Panc1 (cell line): ENCODE measurements around the gene RAB10. TPM values are rescaled to one million over a fixed set of nuclear protein-coding genes. Genes with fewer than 3 reads are reported as not detected.

ENCODE experiments used
- ATAC-seq: fragments of 200-7000 bp; cut with Tn5 transposase; 2 replicates; pipeline ENCODE4 v1.9.1; 2020; ENCODE audit warnings: mild to moderate bottlenecking, moderate library complexity
- BruUV-seq: library from RNA; stranded (reverse); fragments of 400-500 nt; replicated peaks from 2 replicates; lab custom pipeline; 2021; lab: Mats Ljungman, UMichigan
- CTCF ChIA-PET: fragments of 300-600 bp; sonication (Branson Sonifier 250); formaldehyde crosslinking; loops from one replicate; lab custom pipeline; 2022; ENCODE audit warnings: antibody characterized with exemption; lab: Charles Lee
- POLR2A ChIA-PET: fragments of 300-600 bp; sonication (Branson Sonifier 250); formaldehyde crosslinking; loops from one replicate; lab custom pipeline; 2022; ENCODE audit warnings: antibody characterized with exemption; lab: Charles Lee
- DNase-seq: peaks from one replicate; pipeline ENCODE4 v3.0.0-alpha.2; 2010; ENCODE audit warnings: low read depth, low spot score
- H3K27ac ChIP-seq: 2 replicates; pipeline ENCODE4 v1.5.1; 2011; ENCODE audit warnings: mild to moderate bottlenecking, low read length, inconsistent platforms
- H3K27me3 ChIP-seq: fragments of 200-500 bp; sonication (Bioruptor generic); 2 replicates; pipeline ENCODE4 v1.6.0; 2014; ENCODE audit warnings: low read length, inconsistent platforms; ENCODE audit not compliant: control insufficient read depth, insufficient read depth
- H3K36me3 ChIP-seq: fragments of 200-500 bp; sonication (Bioruptor generic); 2 replicates; pipeline ENCODE4 v1.5.1; 2014; ENCODE audit warnings: inconsistent platforms, mild to moderate bottlenecking, low read length, moderate library complexity; ENCODE audit not compliant: control insufficient read depth, insufficient read depth
- H3K4me1 ChIP-seq: 2 replicates; pipeline ENCODE4 v1.5.1; 2011; ENCODE audit warnings: inconsistent platforms, mild to moderate bottlenecking, low read length, moderate library complexity; ENCODE audit not compliant: control insufficient read depth, insufficient read depth
- H3K4me3 ChIP-seq, 2 experiments: 2 replicates each; pipeline ENCODE4 v1.5.1; 2011 to 2012; ENCODE audit warnings: low read depth in 2 of 2, low read length in 2 of 2, mild to moderate bottlenecking in 2 of 2, inconsistent platforms in 1 of 2, moderate library complexity in 1 of 2
- H3K9me3 ChIP-seq: fragments of 200-500 bp; sonication (Bioruptor generic); 2 replicates; pipeline ENCODE4 v1.5.1; 2014; ENCODE audit warnings: low read depth, mild to moderate bottlenecking, inconsistent platforms, low read length, moderate library complexity; ENCODE audit not compliant: control insufficient read depth, insufficient read depth
- CTCF ChIP-seq: fragments of 450-650 bp; IDR thresholded peaks from 2 replicates; pipeline ENCODE4 v1.5.1; 2017; ENCODE audit warnings: mild to moderate bottlenecking
- POLR2AphosphoS5 ChIP-seq: IDR thresholded peaks from 2 replicates; pipeline ENCODE4 v1.6.1; 2012; ENCODE audit warnings: mild to moderate bottlenecking, low read depth, low read length, moderate library complexity
- REST ChIP-seq, 2 experiments: IDR thresholded peaks; 2 replicates each; pipeline ENCODE4 v1.6.1; 2011 to 2012; ENCODE audit warnings: low read depth in 2 of 2, control low read depth in 1 of 2, low read length in 1 of 2, mild to moderate bottlenecking in 1 of 2, moderate library complexity in 1 of 2; ENCODE audit not compliant: insufficient read depth in 1 of 2
- SIN3A ChIP-seq: IDR thresholded peaks from 2 replicates; pipeline ENCODE4 v1.6.1; 2012; ENCODE audit warnings: low read depth, mild to moderate bottlenecking, low read length, moderate library complexity, borderline replicate concordance; ENCODE audit not compliant: insufficient read depth
- TCF7L2 ChIP-seq: IDR thresholded peaks from 2 replicates; pipeline ENCODE4 v1.6.1; 2011; ENCODE audit warnings: mild to moderate bottlenecking, low read depth, low read length, inconsistent platforms
- in situ Hi-C: cut with HindIII; loops from 2 replicates; pipeline ENCODE4 v1.10.0; 2016; ENCODE audit warnings: low sequenced_read_pairs, low pct_unique_long_range_greater_than_20kb
- intact Hi-C: fragments of 100-400 bp; cut with micrococcal nuclease; formaldehyde crosslinking; loops from one replicate; pipeline ENCODE4 v1.10.0; 2022; ENCODE audit not compliant: unreplicated experiment
- total RNA-seq: library from RNA; stranded (reverse); gene quantifications from one replicate; pipeline ENCODE4 v1.2.1, GENCODE V29; 2021; ENCODE audit not compliant: unreplicated experiment

Gene RAB10
- total RNA-seq, 1 experiment from 2014 or later: 208 TPM

GRCh38 chr2:26157580-26157979 lies 123.7 kb downstream of the RAB10 start:
- no TSS peak for BruUV-seq
- Histone ChIP-seq H3K4me3 (no peak overlapping the region), H3K4me1 (no peaks in the 10 kb centered on the region), H3K9me3 (no peaks in the 10 kb centered on the region), H3K36me3 (no peaks in the 10 kb centered on the region), H3K27me3 (no peaks in the 10 kb centered on the region), H3K27ac (no peak overlapping the region)
- ATAC-seq (no peak), DNase-seq (no peak)
- intact Hi-C loops: no loop called here
- CTCF ChIA-PET: no interaction called here
- TF ChIP-seq REST (IDR thresholded peaks at IDR 0.05; ENCODE audit: insufficient read depth in 1 of 2, low read depth in 2 of 2, low read length in 1 of 2): no peak
- TF ChIP-seq POLR2AphosphoS5: no peak
- TF ChIP-seq SIN3A: no peak
- TF ChIP-seq TCF7L2: no peak
- no peak for TF ChIP-seq CTCF
- POLR2A ChIA-PET: interaction anchor here (0.6 kb wide), 1 partner anchor 294 kb away, joined by 8 read pairs; no protein-coding TSS in a partner anchor
- in situ Hi-C loops: no loop called here

- no TSS peak for BruUV-seq
- no peak overlapping the region for H3K27ac ChIP-seq
- H3K4me1 ChIP-seq: no peaks in the 10 kb centered on the region
- intact Hi-C loops: no loop called here
- H3K27me3 ChIP-seq: no peaks in the 10 kb centered on the region
- CTCF ChIA-PET: no interaction called here
- POLR2A ChIA-PET: no interaction called here
- no peaks in the 10 kb centered on the region for H3K9me3 ChIP-seq
- in situ Hi-C loops: no loop called here
- H3K4me3 ChIP-seq: no peak overlapping the region
- no peak for DNase-seq
- no peak for ATAC-seq
- H3K36me3 ChIP-seq: no peaks in the 10 kb centered on the region
- TF ChIP-seq REST (IDR thresholded peaks at IDR 0.05; ENCODE audit: insufficient read depth in 1 of 2, low read depth in 2 of 2, low read length in 1 of 2) (no peak), TCF7L2 (no peak), POLR2AphosphoS5 (no peak), CTCF (no peak), SIN3A (no peak)
These were observed 128.0 kb downstream of the RAB10 start for GRCh38 chr2:26161926-26162325.
